HL-60 (cell line): ENCODE results near the gene RETN.
A peak's percentile ranks its signal among the peaks of the same experiment; 100 is the strongest.

Experiments
- DNase-seq, 2 experiments: peaks; one replicate each; pipeline ENCODE4 v3.0.0-alpha.2; 2010 to 2020; ENCODE audit warnings: low read depth in 1 of 2, low spot score in 1 of 2
- H3K27ac ChIP-seq: fragments of 250-450 bp; sonication (Bioruptor Pico); replicated peaks from 2 replicates; pipeline ENCODE4 v1.5.1; 2020; ENCODE audit warnings: mild to moderate bottlenecking, moderate library complexity
- H3K27me3 ChIP-seq: fragments of 250-450 bp; sonication (Bioruptor Pico); 2 replicates; pipeline ENCODE4 v1.5.1; 2021; ENCODE audit warnings: mild to moderate bottlenecking, moderate library complexity; ENCODE audit not compliant: insufficient read depth, poor library complexity, severe bottlenecking
- H3K4me3 ChIP-seq: replicated peaks from 2 replicates; pipeline ENCODE4 v1.5.1; 2011; ENCODE audit warnings: mild to moderate bottlenecking, control low read depth, low read length; ENCODE audit not compliant: insufficient read depth
- CTCF ChIP-seq: IDR thresholded peaks from one replicate; pipeline ENCODE4 v1.5.1; 2011; ENCODE audit warnings: low read length, control low read depth, inconsistent platforms; ENCODE audit not compliant: insufficient read depth
- GABPA ChIP-seq: IDR thresholded peaks from 2 replicates; pipeline ENCODE4 v1.6.1; 2012; ENCODE audit warnings: low read depth
- POLR2AphosphoS5 ChIP-seq: IDR thresholded peaks from 2 replicates; pipeline ENCODE4 v1.6.1; 2012; ENCODE audit warnings: low read depth
- REST ChIP-seq: IDR thresholded peaks from 2 replicates; pipeline ENCODE4 v1.6.1; 2012; ENCODE audit warnings: low read depth; ENCODE audit not compliant: insufficient replicate concordance
- SPI1 ChIP-seq: IDR thresholded peaks from 2 replicates; pipeline ENCODE4 v1.6.1; 2012; ENCODE audit warnings: low read depth, mild to moderate bottlenecking, borderline replicate concordance

Gene RETN

GRCh38 chr19:7637374-7638256, 31.2 kb upstream of the RETN start:
- TF ChIP-seq GABPA (no peak; the same call in none of the 2 replicates), CTCF (no peak), REST (no peak), POLR2AphosphoS5 (0 out of 2 replicates have a peak, but pooled peaks have one; percentile 4), SPI1 (no peak)
- H3K4me3 ChIP-seq = peak overlapping the region; percentile 80
- peak; percentile 64 to 67 for DNase-seq
- H3K27ac ChIP-seq = peak overlapping the region; percentile 84
- H3K27me3 ChIP-seq = no peaks in the 10 kb centered on the region

GRCh38 chr19:7638802-7639465, 29.9 kb upstream of the RETN start:
- no peak for TF ChIP-seq GABPA
- no peak for TF ChIP-seq POLR2AphosphoS5
- no peak overlapping the region for H3K4me3 ChIP-seq
- H3K27ac ChIP-seq = no peak overlapping the region
- DNase-seq = no peak
- no peaks in the 10 kb centered on the region for H3K27me3 ChIP-seq

- H3K4me3 ChIP-seq = no peak overlapping the region
- H3K27me3 ChIP-seq = no peaks in the 10 kb centered on the region
- H3K27ac ChIP-seq = no peak overlapping the region
- no peak for DNase-seq
- TF ChIP-seq POLR2AphosphoS5 = no peak
- TF ChIP-seq REST = no peak
- no peak for TF ChIP-seq GABPA
- TF ChIP-seq SPI1 = no peak
- no peak for TF ChIP-seq CTCF
Observed at GRCh38 chr19:7639863-7640348, 28.9 kb upstream of the RETN start.

- no peak overlapping the region for H3K4me3 ChIP-seq
- DNase-seq = no peak
- no peaks in the 10 kb centered on the region for H3K27me3 ChIP-seq
- H3K27ac ChIP-seq = no peak overlapping the region
- TF ChIP-seq POLR2AphosphoS5 (no peak), REST (no peak), CTCF (no peak), GABPA (no peak), SPI1 (no peak)
Observed at GRCh38 chr19:7640803-7641202, 28.0 kb upstream of the RETN start.
